HepG2 (cell line): Measurements from ENCODE around the gene SMC6. TPM values are rescaled to one million over a fixed set of nuclear protein-coding genes. Genes with fewer than 3 reads are reported as not detected.

Experiments used
- ATAC-seq: fragments of 200-7000 bp; cut with Tn5 transposase; 3 replicates; pipeline ENCODE4 v1.9.1; 2020; ENCODE audit warnings: mild to moderate bottlenecking, moderate library complexity
- BruUV-seq: library from RNA; stranded (reverse); fragments of 400-500 nt; replicated peaks from 2 replicates; lab custom pipeline; 2021; lab: Mats Ljungman, UMichigan
- CTCF ChIA-PET: fragments of 300-600 bp; formaldehyde crosslinking; extraction: SDS; loops from one replicate; lab custom pipeline; 2021; ENCODE audit warnings: low total read pairs, inconsistent platforms, low intra/inter-chr PET ratio; lab: Yijun Ruan, JAX
- POLR2A ChIA-PET: fragments of 350-600 bp; sonication (Branson Sonifier 250); formaldehyde crosslinking; loops from one replicate; lab custom pipeline; 2020; ENCODE audit warnings: antibody characterized with exemption, inconsistent platforms; lab: Yijun Ruan, JAX
- DNase-seq: peaks from one replicate; pipeline ENCODE4 v3.0.0-alpha.2; 2015; ENCODE audit warnings: low spot score
- FAIRE-seq: peaks from 3 replicates; lab custom pipeline; 2011; peaks lifted over from hg19 to GRCh38; lab: Jason Lieb, UNC
- H2AFZ ChIP-seq: one replicate; pipeline ENCODE4 v1.6.1; 2011; ENCODE audit warnings: low read length, inconsistent platforms
- H3K27ac ChIP-seq: fragments of 300-600 bp; 3 replicates; pipeline ENCODE4 v1.8.0; 2011; ENCODE audit warnings: mixed run types, mild to moderate bottlenecking, mixed read lengths, low read length, inconsistent platforms; ENCODE audit not compliant: insufficient read depth; ENCODE audit errors: extremely low read length
- H3K27me3 ChIP-seq, 2 experiments: fragments of 200-600 bp in 1 of 2; 2 replicates in 1 of 2; 3 replicates in 1 of 2; pipeline versions ENCODE4 v1.6.0 to v1.8.0; 2011; ENCODE audit warnings: low read length in 2 of 2, mild to moderate bottlenecking in 2 of 2, moderate library complexity in 2 of 2, inconsistent platforms in 1 of 2; ENCODE audit not compliant: insufficient read depth in 2 of 2, control insufficient read depth in 1 of 2
- H3K36me3 ChIP-seq, 2 experiments: fragments of 200-600 bp in 1 of 2; replicated peaks in 1 of 2; 2 replicates in 1 of 2; 3 replicates in 1 of 2; pipeline versions ENCODE4 v1.5.1 to v1.8.0; 2011; ENCODE audit warnings: low read length in 2 of 2, inconsistent platforms in 1 of 2; ENCODE audit not compliant: insufficient read depth in 2 of 2, control insufficient read depth in 1 of 2
- H3K4me1 ChIP-seq: 2 replicates; pipeline ENCODE4 v1.5.1; 2012; ENCODE audit warnings: low read length, inconsistent platforms; ENCODE audit not compliant: insufficient read depth
- H3K4me2 ChIP-seq: 2 replicates; pipeline ENCODE4 v1.6.0; 2011; ENCODE audit warnings: low read depth, low read length, inconsistent platforms
- H3K4me3 ChIP-seq, 3 experiments: fragments of 200-600 bp in 1 of 3; sonication (generic), shearing (Covaris generic) in 1 of 3; replicated peaks in 1 of 3; 2 replicates each; pipeline ENCODE4 v1.5.1; 2011 to 2016; ENCODE audit warnings: low read length in 3 of 3, inconsistent platforms in 2 of 3, low read depth in 2 of 3, mild to moderate bottlenecking in 2 of 3, control low read depth in 1 of 3, mixed read lengths in 1 of 3; ENCODE audit not compliant: insufficient read depth in 1 of 3
- H3K79me2 ChIP-seq: one replicate; pipeline ENCODE4 v1.6.1; 2011; ENCODE audit warnings: low read length, inconsistent platforms; ENCODE audit not compliant: insufficient read depth
- H3K9ac ChIP-seq: 2 replicates; pipeline ENCODE4 v1.6.0; 2011; ENCODE audit warnings: mild to moderate bottlenecking, low read depth, low read length, inconsistent platforms; ENCODE audit not compliant: insufficient read depth
- H3K9me3 ChIP-seq: 2 replicates; pipeline ENCODE4 v1.5.1; 2012; ENCODE audit warnings: mild to moderate bottlenecking, low read length
- H4K20me1 ChIP-seq: 2 replicates; pipeline ENCODE4 v1.6.0; 2011; ENCODE audit warnings: inconsistent platforms, mild to moderate bottlenecking, low read length, moderate library complexity; ENCODE audit not compliant: insufficient read depth
- ATF7-NPFF ChIP-seq: sonication (generic); formaldehyde crosslinking; IDR thresholded peaks from 2 replicates; pipeline ENCODE4 v1.8.1; 2023; ENCODE audit warnings: mild to moderate bottlenecking, low read depth, missing genetic modification reagents, moderate library complexity
- CENPX ChIP-seq: sonication (generic); formaldehyde crosslinking; IDR thresholded peaks from 2 replicates; pipeline ENCODE4 v1.9.0; 2021; ENCODE audit warnings: mild to moderate bottlenecking, missing genetic modification reagents, moderate library complexity
- HIVEP1 ChIP-seq: sonication (generic); formaldehyde crosslinking; IDR thresholded peaks from 2 replicates; pipeline ENCODE4 v1.4.0; 2020; ENCODE audit warnings: mild to moderate bottlenecking, missing genetic modification reagents
- HMG20B ChIP-seq: conservative IDR thresholded peaks from 2 replicates; pipeline ENCODE4 v1.6.1; 2016; ENCODE audit warnings: missing genetic modification reagents, missing compliant biosample characterization
- NFRKB ChIP-seq: fragments of 450-650 bp; IDR thresholded peaks from 2 replicates; pipeline ENCODE4 v1.6.1; 2017
- ZFP36L1 ChIP-seq: sonication (generic); formaldehyde crosslinking; IDR thresholded peaks from 2 replicates; pipeline ENCODE4 v1.8.0; 2022; ENCODE audit warnings: mild to moderate bottlenecking, missing genetic modification reagents, moderate library complexity
- ZNF143 ChIP-seq: sonication (generic); formaldehyde crosslinking; IDR thresholded peaks from 2 replicates; pipeline ENCODE4 v1.4.0; 2020; ENCODE audit warnings: missing genetic modification reagents
- ZNF263 ChIP-seq: sonication (generic); formaldehyde crosslinking; IDR thresholded peaks from 2 replicates; pipeline ENCODE4 v1.4.0; 2020; ENCODE audit warnings: missing genetic modification reagents
- ZNF512 ChIP-seq: sonication (generic); formaldehyde crosslinking; IDR thresholded peaks from 2 replicates; pipeline ENCODE4 v1.4.0; 2020; ENCODE audit warnings: mild to moderate bottlenecking, missing genetic modification reagents
- ZNF749 ChIP-seq: sonication (generic); formaldehyde crosslinking; IDR thresholded peaks from 2 replicates; pipeline ENCODE4 v1.8.0; 2022; ENCODE audit warnings: mild to moderate bottlenecking, missing genetic modification reagents, moderate library complexity, borderline replicate concordance
- WGBS: methylation state at CpG from one replicate; pipeline ENCODE4 v1.1.6; 2017; ENCODE audit warnings: low lambda C conversion rate; 5-methylcytosine and 5-hydroxymethylcytosine counted together
- in situ Hi-C: cut with HindIII; loops from 2 replicates; pipeline ENCODE4 v1.10.0; 2017; ENCODE audit warnings: low pct_unique_long_range_greater_than_20kb; ENCODE audit not compliant: extremely low pct_ligation_motif_present
- intact Hi-C: fragments of 100-400 bp; cut with micrococcal nuclease; formaldehyde crosslinking; loops from one replicate; pipeline ENCODE4 v1.10.0; 2022; ENCODE audit not compliant: unreplicated experiment
- polyA plus RNA-seq, 8 experiments: library from polyadenylated mRNA; depleted of rRNA in 3 of 8; stranded (reverse) in 7 of 8; unstranded in 1 of 8; fragments of >200 nt; fragmentation: Illumina TruSeq in 4 of 8; extraction: Trizol in 4 of 8; gene quantifications; 2 replicates each; pipeline versions ENCODE4 v1.2.1 to v1.2.3, GENCODE V29; 2011 to 2016; ENCODE audit warnings: low read depth in 4 of 8, missing spikeins in 1 of 8, mixed read lengths in 1 of 8; ENCODE audit not compliant: insufficient read depth in 1 of 8
- total RNA-seq, 5 experiments: library from RNA; depleted of rRNA; stranded (reverse); fragments of >200 nt; fragmentation: Illumina TruSeq; extraction: Trizol; gene quantifications; 2 replicates each; pipeline ENCODE4 v1.2.3, GENCODE V29; 2016; ENCODE audit warnings: low read depth in 1 of 5

The SMC6 gene
- total and polyA plus RNA-seq, 2 of the 13 experiments (the other 11 are each of a cell fraction or from before 2014, with no cell fraction given), result 18.9 to 55.3 TPM

- Histone ChIP-seq H3K27ac (no peak overlapping the region), H4K20me1 (peaks cover 10% of the 10 kb centered on the region)
- TF ChIP-seq ZNF512 (CRISPR knock-in tag) (no peak), ATF7-NPFF (CRISPR knock-in tag) (no peak), CENPX (CRISPR knock-in tag) (no peak), ZNF749 (no peak), ZFP36L1 (CRISPR knock-in tag) (no peak), HMG20B (CRISPR knock-in tag) (no peak), HIVEP1 (CRISPR knock-in tag) (no peak), NFRKB (no peak), ZNF143 (CRISPR knock-in tag) (no peak), ZNF263 (no peak)
- TF ChIP-seq, all 625 proteins: peak for 0
- Histone ChIP-seq H2AFZ (no peak overlapping the region), H3K4me2 (no peak overlapping the region), H3K79me2 (no peaks in the 10 kb centered on the region), H3K9ac (no peak overlapping the region), H3K9me3 (no peaks in the 10 kb centered on the region), H3K4me3 (no peak overlapping the region), H3K27me3 (no peaks in the 10 kb centered on the region), H3K36me3 (peaks cover 11 to 34% of the 10 kb centered on the region in 2 experiments), H3K4me1 (no peaks in the 10 kb centered on the region)
- POLR2A ChIA-PET, result no interaction called here
- in situ Hi-C loops (no loop called here), intact Hi-C loops (no loop called here)
- CTCF ChIA-PET, result no interaction called here
- no peak for DNase-seq
- WGBS, result 94% methylated on average over 8 of the region's 8 CpGs
- FAIRE-seq, result no peak
- ATAC-seq, result peak; percentile 29
- no TSS peak for BruUV-seq
Observed at GRCh38 chr2:17637131-17637906, 116.3 kb downstream of the SMC6 start.
